Measurements from ENCODE around the gene CHRNA4. TPM values are rescaled to one million over a fixed set of nuclear protein-coding genes. Genes with fewer than 3 reads are reported as not detected.

Gene CHRNA4
- total RNA-seq, 4 donors from 2014 or later, result 0.20 TPM; not detected in 3

DNA sequence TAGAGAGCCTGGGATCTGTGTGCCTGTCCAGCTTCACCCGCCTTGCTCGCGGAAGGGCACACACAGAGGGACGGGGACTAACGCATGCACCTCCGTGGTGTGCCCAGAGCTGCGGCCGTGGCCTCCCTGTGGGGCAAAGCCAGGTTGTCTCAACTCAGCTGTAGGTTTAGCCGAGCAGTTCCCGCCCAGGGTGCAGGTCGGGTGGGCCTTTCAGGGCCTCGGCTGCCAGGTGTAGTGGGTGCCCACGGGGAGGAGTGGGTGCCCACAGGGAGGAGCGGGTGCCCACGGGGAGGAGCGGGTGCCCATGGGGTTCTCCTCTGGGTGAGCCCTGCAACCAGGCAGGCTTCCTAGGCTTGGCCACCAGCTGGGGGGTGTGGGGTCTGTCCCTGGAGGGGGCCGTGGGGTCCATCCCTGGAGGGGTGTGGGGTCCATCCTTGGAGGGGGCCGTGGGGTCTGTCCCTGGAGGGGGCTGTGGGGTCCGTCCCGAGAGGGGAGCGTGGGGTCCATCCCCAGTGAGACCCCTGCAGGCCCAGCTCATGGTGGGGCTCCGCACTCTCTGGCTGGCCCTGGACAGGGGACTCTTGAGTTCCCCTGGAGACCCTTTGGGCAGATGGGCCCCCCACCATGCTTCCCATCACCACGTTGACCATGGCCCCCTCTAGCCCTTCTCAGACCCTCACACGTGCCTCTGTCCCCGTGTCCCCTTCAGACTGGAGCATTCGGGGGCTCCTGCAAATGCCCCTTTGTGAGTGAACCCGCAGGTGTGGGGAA, 37.8 kb upstream of the CHRNA4 start:
- Histone ChIP-seq H3K27me3 (peaks cover 16% of the 10 kb centered on the region), H3K9me3 (no peaks in the 10 kb centered on the region), H3K4me3 (no peak overlapping the region), H3K27ac (no peak overlapping the region), H3K36me3 (no peaks in the 10 kb centered on the region), H3K4me1 (no peaks in the 10 kb centered on the region)
- DNase-seq, result no peak
- 80% methylated on average over 24 of the region's 27 CpGs; no CpG with 5 or more reads in 1 of the 2 donors for WGBS, 2 donors (ENCODE audit: low coverage in 1 of 2)
- in situ Hi-C loops (cut with MboI; ENCODE audit: low pct_ligation_motif_present in 1 of 4, low pct_unique_long_range_greater_than_20kb in 1 of 4, low sequenced_read_pairs in 3 of 4), result no loop called here
- TF ChIP-seq POLR2A (IDR thresholded peaks at IDR 0.05) (no peak), POLR2AphosphoS5 (IDR thresholded peaks at IDR 0.05) (no peak), EP300 (IDR thresholded peaks at IDR 0.05; ENCODE audit: low read depth) (no peak)
- TF ChIP-seq, protein P1, sequence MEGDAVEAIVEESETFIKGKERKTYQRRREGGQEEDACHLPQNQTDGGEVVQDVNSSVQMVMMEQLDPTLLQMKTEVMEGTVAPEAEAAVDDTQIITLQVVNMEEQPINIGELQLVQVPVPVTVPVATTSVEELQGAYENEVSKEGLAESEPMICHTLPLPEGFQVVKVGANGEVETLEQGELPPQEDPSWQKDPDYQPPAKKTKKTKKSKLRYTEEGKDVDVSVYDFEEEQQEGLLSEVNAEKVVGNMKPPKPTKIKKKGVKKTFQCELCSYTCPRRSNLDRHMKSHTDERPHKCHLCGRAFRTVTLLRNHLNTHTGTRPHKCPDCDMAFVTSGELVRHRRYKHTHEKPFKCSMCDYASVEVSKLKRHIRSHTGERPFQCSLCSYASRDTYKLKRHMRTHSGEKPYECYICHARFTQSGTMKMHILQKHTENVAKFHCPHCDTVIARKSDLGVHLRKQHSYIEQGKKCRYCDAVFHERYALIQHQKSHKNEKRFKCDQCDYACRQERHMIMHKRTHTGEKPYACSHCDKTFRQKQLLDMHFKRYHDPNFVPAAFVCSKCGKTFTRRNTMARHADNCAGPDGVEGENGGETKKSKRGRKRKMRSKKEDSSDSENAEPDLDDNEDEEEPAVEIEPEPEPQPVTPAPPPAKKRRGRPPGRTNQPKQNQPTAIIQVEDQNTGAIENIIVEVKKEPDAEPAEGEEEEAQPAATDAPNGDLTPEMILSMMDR (IDR thresholded peaks at IDR 0.05), result no peak
- intact Hi-C loops (cut with DNase I; ENCODE audit: low total_unique reads), result no loop called here

DNA sequence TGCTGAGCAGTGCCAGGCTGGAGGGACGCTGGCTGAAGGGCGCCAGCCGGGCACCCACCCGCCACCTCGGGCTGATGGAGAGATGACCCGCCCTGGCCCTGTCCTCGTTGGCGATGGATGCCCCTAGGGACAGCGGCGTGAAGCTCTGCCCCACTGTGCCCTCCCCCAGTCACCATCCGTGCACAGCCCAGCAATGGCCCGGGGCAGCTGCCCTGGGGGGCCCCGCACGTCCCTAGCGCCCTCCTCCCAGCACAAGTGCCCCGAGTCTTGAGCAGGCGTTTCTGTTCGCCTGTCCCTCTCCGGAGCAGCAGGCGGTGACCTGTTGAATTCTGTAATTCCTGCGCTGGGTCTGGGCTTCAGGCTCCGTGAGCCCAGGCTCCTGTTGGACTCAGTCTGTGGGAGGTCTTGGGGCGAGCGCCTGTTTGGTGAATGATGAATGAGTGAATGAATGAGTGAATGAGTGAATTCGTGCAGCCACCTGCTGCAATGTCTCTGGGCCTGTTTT, 36.8 kb upstream of the CHRNA4 start:
- Histone ChIP-seq H3K36me3 (no peaks in the 10 kb centered on the region), H3K9me3 (no peaks in the 10 kb centered on the region), H3K4me1 (no peaks in the 10 kb centered on the region), H3K4me3 (no peak overlapping the region), H3K27me3 (peaks cover 18% of the 10 kb centered on the region), H3K27ac (no peak overlapping the region)
- in situ Hi-C loops (cut with MboI; ENCODE audit: low pct_ligation_motif_present in 1 of 4, low pct_unique_long_range_greater_than_20kb in 1 of 4, low sequenced_read_pairs in 3 of 4), result no loop called here
- intact Hi-C loops (cut with DNase I; ENCODE audit: low total_unique reads), result no loop called here
- no peak for TF ChIP-seq POLR2A (IDR thresholded peaks at IDR 0.05)
- no peak for TF ChIP-seq EP300 (IDR thresholded peaks at IDR 0.05; ENCODE audit: low read depth)
- TF ChIP-seq POLR2AphosphoS5 (IDR thresholded peaks at IDR 0.05), result no peak
- TF ChIP-seq, protein P1 (IDR thresholded peaks at IDR 0.05), result no peak
- 79% methylated on average over 24 of the region's 25 CpGs; no CpG with 5 or more reads in 1 of the 2 donors for WGBS, 2 donors (ENCODE audit: low coverage in 1 of 2)
- DNase-seq, result no peak

DNA sequence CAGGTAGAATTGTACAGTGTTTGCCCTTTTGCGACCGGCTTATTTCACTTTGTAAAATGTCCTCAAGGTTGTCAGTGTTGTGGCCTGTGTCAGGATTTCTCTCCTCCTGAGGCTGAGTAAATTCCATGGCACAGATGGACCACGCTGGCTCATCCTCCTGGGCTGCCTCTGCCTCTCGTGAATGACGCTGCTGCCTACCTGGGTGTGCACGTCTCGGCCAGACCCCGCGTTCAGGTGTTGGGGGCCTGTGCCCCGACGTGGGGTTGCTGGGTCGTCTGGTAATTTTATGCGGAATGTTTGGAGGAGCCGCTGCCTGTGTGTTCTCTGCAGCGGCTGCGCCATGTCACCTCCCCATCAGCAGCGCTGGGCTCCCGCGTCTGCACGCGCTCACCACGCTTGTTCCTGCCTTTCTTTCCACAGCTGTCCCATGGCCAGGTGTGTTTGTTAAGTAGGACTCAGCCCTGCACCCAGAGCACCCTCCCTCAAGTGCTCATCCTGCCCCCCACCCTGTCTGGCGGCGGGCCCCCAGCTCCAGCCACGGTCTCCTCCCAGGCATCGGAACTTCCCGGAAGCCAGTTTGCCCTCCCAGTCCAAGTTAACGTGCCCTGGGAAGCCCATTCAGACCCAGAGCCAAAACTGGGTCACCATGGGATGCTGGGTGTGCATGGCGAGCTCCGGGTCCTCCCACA, 36.1 kb upstream of the CHRNA4 start:
- WGBS, 2 donors (ENCODE audit: low coverage in 1 of 2), result 78 to 79% methylated on average over 2 to 30 of the region's 30 CpGs
- Histone ChIP-seq H3K27me3 (peaks cover 18% of the 10 kb centered on the region), H3K4me3 (no peak overlapping the region), H3K4me1 (no peaks in the 10 kb centered on the region), H3K9me3 (no peaks in the 10 kb centered on the region), H3K27ac (no peak overlapping the region), H3K36me3 (no peaks in the 10 kb centered on the region)
- no peak for DNase-seq
- TF ChIP-seq POLR2AphosphoS5 (IDR thresholded peaks at IDR 0.05) (no peak), EP300 (IDR thresholded peaks at IDR 0.05; ENCODE audit: low read depth) (no peak), POLR2A (IDR thresholded peaks at IDR 0.05) (no peak)
- TF ChIP-seq, protein P1 (IDR thresholded peaks at IDR 0.05), result no peak
- intact Hi-C loops (cut with DNase I; ENCODE audit: low total_unique reads), result no loop called here
- in situ Hi-C loops (cut with MboI; ENCODE audit: low pct_ligation_motif_present in 1 of 4, low pct_unique_long_range_greater_than_20kb in 1 of 4, low sequenced_read_pairs in 3 of 4), result no loop called here

DNA sequence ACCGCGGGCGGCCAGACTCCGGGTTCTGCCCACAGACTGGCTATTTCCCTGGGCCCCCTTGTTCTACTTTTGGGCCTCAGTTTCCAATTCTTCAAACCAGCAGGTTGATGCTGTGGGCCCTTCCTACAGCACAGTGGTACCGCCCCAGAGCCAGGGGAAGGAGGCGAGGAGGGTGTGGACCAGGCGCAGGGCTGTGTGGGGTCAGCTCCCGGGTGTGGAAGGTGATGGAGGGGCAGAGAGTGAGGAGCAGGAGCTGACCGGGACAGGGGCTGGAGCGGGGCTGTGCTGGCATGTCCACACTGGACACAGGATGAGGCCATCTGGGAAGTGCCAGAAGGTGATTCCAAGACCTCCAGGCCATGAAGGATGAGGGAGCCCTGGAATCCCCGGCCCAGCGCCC, 35.2 kb upstream of the CHRNA4 start:
- intact Hi-C loops (cut with DNase I; ENCODE audit: low total_unique reads), result no loop called here
- H3K4me3 ChIP-seq, result no peak overlapping the region
- in situ Hi-C loops (cut with MboI; ENCODE audit: low pct_ligation_motif_present in 1 of 4, low pct_unique_long_range_greater_than_20kb in 1 of 4, low sequenced_read_pairs in 3 of 4), result no loop called here

More for the DNA sequence above, 35.2 kb upstream of the CHRNA4 start:
- no peak overlapping the region for H3K27ac ChIP-seq
- H3K9me3 ChIP-seq, result no peaks in the 10 kb centered on the region
- H3K27me3 ChIP-seq, result peaks cover 18% of the 10 kb centered on the region
- TF ChIP-seq, protein P1 (IDR thresholded peaks at IDR 0.05), result no peak
- no peak for TF ChIP-seq EP300 (IDR thresholded peaks at IDR 0.05; ENCODE audit: low read depth)
- TF ChIP-seq POLR2AphosphoS5 (IDR thresholded peaks at IDR 0.05), result no peak
- TF ChIP-seq POLR2A (IDR thresholded peaks at IDR 0.05), result no peak
- no peaks in the 10 kb centered on the region for H3K4me1 ChIP-seq
- 81 to 90% methylated on average over 9 to 12 of the region's 12 CpGs for WGBS, 2 donors (ENCODE audit: low coverage in 1 of 2)
- no peaks in the 10 kb centered on the region for H3K36me3 ChIP-seq
- DNase-seq, result no peak
